ENCODE data around the gene RNF213. TPM values are rescaled to one million over a fixed set of nuclear protein-coding genes. Genes with fewer than 3 reads are reported as not detected.

The RNF213 gene
- total RNA-seq, 6 experiments from 2014 or later: 59.1 to 87.7 (median 73.0) TPM

GRCh38 chr17:80445726-80446110 is 185.1 kb downstream of the RNF213 start:
- no peaks in the 10 kb centered on the region for H3K4me1 ChIP-seq
- TF ChIP-seq, protein P1, sequence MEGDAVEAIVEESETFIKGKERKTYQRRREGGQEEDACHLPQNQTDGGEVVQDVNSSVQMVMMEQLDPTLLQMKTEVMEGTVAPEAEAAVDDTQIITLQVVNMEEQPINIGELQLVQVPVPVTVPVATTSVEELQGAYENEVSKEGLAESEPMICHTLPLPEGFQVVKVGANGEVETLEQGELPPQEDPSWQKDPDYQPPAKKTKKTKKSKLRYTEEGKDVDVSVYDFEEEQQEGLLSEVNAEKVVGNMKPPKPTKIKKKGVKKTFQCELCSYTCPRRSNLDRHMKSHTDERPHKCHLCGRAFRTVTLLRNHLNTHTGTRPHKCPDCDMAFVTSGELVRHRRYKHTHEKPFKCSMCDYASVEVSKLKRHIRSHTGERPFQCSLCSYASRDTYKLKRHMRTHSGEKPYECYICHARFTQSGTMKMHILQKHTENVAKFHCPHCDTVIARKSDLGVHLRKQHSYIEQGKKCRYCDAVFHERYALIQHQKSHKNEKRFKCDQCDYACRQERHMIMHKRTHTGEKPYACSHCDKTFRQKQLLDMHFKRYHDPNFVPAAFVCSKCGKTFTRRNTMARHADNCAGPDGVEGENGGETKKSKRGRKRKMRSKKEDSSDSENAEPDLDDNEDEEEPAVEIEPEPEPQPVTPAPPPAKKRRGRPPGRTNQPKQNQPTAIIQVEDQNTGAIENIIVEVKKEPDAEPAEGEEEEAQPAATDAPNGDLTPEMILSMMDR (IDR thresholded peaks at IDR 0.05): no peak
- no peak for TF ChIP-seq POLR2A (IDR thresholded peaks at IDR 0.05)
- no peak overlapping the region for H3K27ac ChIP-seq
- 60% methylated on average over 1 of the region's 10 CpGs for WGBS (ENCODE audit: insufficient coverage, low coverage, low lambda C conversion rate, missing lambda C conversion rate)
- H3K27me3 ChIP-seq: no peaks in the 10 kb centered on the region
- H3K4me3 ChIP-seq: no peak overlapping the region
- DNase-seq (no peak), ATAC-seq (no peak)
- intact Hi-C loops (cut with DNase I): no loop called here
- H3K36me3 ChIP-seq: no peaks in the 10 kb centered on the region
- H3K9me3 ChIP-seq: no peaks in the 10 kb centered on the region

DNA sequence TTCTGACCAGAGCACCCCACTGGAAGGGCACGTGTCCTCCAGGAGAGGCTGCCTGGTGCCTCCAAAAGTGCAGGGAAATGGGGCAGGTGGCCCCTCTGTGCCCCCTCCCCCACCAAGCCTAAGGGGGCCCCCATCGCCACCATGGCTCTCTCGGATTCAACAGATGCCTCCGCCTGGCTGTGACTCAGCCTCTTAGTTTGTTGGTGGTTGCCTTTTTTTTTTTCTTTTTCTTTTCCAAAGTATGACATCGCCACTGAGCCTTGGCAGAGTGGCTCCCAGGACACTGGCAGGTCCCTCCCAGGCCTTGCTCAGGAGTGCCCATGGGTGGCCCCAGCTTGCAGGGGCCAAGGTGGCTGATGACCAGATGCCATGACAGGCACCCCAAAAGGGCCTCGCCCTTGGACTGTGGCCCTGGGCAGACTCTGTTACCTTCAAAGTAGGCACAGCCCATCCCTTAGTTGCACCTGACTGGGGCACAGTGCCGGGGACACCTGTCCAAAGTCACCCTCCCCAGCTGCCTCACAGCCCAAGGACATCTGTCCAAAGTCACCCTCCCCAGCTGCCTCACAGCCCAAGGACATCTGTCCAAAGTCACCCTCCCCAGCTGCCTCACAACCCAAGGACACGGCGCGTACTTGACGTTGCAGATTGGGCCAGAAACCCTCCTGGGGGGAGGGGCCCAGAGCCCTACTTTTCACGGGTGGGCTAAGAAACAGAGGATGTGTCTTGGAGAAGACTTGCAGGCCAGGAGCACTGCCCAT is 186.2 kb downstream of the RNF213 start:
- H3K4me1 ChIP-seq: no peaks in the 10 kb centered on the region
- H3K4me3 ChIP-seq: no peak overlapping the region
- DNase-seq (no peak), ATAC-seq (no peak)
- no peaks in the 10 kb centered on the region for H3K9me3 ChIP-seq
- TF ChIP-seq, protein P1 (IDR thresholded peaks at IDR 0.05): no peak
- no peak for TF ChIP-seq POLR2A (IDR thresholded peaks at IDR 0.05)
- 68% methylated on average over 3 of the region's 12 CpGs for WGBS (ENCODE audit: insufficient coverage, low coverage, low lambda C conversion rate, missing lambda C conversion rate)
- H3K27ac ChIP-seq: no peak overlapping the region
- intact Hi-C loops (cut with DNase I): no loop called here
- no peaks in the 10 kb centered on the region for H3K27me3 ChIP-seq
- H3K36me3 ChIP-seq: no peaks in the 10 kb centered on the region

DNA sequence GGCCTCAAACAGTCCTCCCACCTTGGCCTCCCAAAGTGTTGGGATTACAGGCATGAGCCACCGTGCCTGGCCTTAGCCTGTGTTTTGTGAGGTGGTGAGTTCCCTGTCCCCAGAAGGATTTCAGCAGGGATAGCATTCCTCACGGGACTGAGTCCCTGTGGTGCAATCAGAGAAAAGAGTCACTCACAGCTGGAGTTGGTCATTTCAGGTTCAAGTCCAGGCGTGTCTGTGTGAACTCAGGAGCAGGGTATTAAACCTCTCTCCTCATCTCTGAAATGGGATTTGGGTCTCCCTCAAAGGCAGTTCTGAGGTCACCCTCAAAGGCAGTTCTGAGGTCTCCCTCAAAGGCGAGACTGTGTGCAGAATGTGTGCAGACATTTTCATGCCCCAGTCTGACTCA is 187.1 kb downstream of the RNF213 start:
- Histone ChIP-seq H3K4me3 (no peak overlapping the region), H3K9me3 (no peaks in the 10 kb centered on the region), H3K36me3 (no peaks in the 10 kb centered on the region), H3K4me1 (no peaks in the 10 kb centered on the region), H3K27ac (no peak overlapping the region), H3K27me3 (no peaks in the 10 kb centered on the region)
- TF ChIP-seq, protein P1 (IDR thresholded peaks at IDR 0.05): no peak
- TF ChIP-seq POLR2A (IDR thresholded peaks at IDR 0.05): no peak
- ATAC-seq (no peak), DNase-seq (no peak)
- intact Hi-C loops (cut with DNase I): no loop called here
- WGBS (ENCODE audit: insufficient coverage, low coverage, low lambda C conversion rate, missing lambda C conversion rate): 50% methylated on average over 1 of the region's 4 CpGs

Small RNAs within 50 kb of the gene (microRNA-seq; reads per million reads assigned to microRNA genes)
- 0 reads per million in 2 donors for gene MIR4730

Small RNAs within 50 kb of the gene (small RNA-seq; reads per million reads assigned to genes)
- gene MIR4730: 0 reads per million in 2 experiments

Other genes starting within 250 kb of the RNF213 start
- gene TBC1D16, start 225.0 kb upstream of the RNF213 start, total RNA-seq: 10 to 100 TPM in 4 of 6 experiments, 1 to 10 TPM in 2; 5.8 to 21.0 (median 14.4) TPM
- 1 to 10 TPM; 1.7 to 3.1 (median 2.1) TPM for gene CCDC40, start 224.2 kb upstream of the RNF213 start, total RNA-seq
- 10 to 100 TPM; 42.7 to 94.1 (median 71.0) TPM for gene GAA, start 159.3 kb upstream of the RNF213 start, total RNA-seq
- gene EIF4A3, start 113.7 kb upstream of the RNF213 start, total RNA-seq: 10 to 100 TPM; 21.6 to 41.7 (median 32.2) TPM
- gene CARD14, start 90.8 kb upstream of the RNF213 start, total RNA-seq: under 1 TPM in 3 of 6 experiments, not detected in 3; 0.20 to 0.29 (median 0.22) TPM
- gene SGSH, start 40.5 kb upstream of the RNF213 start, total RNA-seq: 10 to 100 TPM in 5 of 6 experiments, 1 to 10 TPM in 1; 9.7 to 23.5 (median 15.7) TPM
- gene SLC26A11, start 40.4 kb upstream of the RNF213 start, total RNA-seq: 1 to 10 TPM; 5.8 to 9.8 (median 6.5) TPM
- 10 to 100 TPM in 5 of 6 experiments, 1 to 10 TPM in 1; 6.8 to 14.1 (median 11.3) TPM for gene ENDOV, start 154.3 kb downstream of the RNF213 start, total RNA-seq
- gene NPTX1, start 215.8 kb downstream of the RNF213 start, total RNA-seq: under 1 TPM in 1 of 6 experiments, not detected in 5; 0.06 TPM